Neural cell (in vitro differentiated cells): ENCODE measurements around the gene SCUBE1. TPM values are rescaled to one million over a fixed set of nuclear protein-coding genes. Genes with fewer than 3 reads are reported as not detected.

Experiments used
- H2AFZ ChIP-seq: fragments of 200-600, 300-800 bp; sonication (generic), shearing (Covaris generic); 2 replicates; pipeline ENCODE4 v1.6.0; 2014; ENCODE audit warnings: low read depth, mild to moderate bottlenecking, antibody characterized with exemption, low read length, moderate library complexity
- H3F3A ChIP-seq: fragments of 200-600 bp; shearing (Covaris generic); 2 replicates; pipeline ENCODE4 v1.6.1; 2016; ENCODE audit warnings: mild to moderate bottlenecking, moderate library complexity, mixed read lengths, antibody characterized with exemption, low read length; ENCODE audit not compliant: insufficient read depth, poor library complexity, severe bottlenecking
- H3K27ac ChIP-seq: fragments of 200-600, 300-800 bp; sonication (generic), shearing (Covaris generic); 2 replicates; pipeline ENCODE4 v1.5.1; 2014; ENCODE audit warnings: mild to moderate bottlenecking, low read length, moderate library complexity
- H3K27me3 ChIP-seq: fragments of 300-800, 200-600 bp; sonication (generic), shearing (Covaris generic); 2 replicates; pipeline ENCODE4 v1.6.0; 2014; ENCODE audit warnings: mild to moderate bottlenecking, low read depth, low read length, moderate library complexity; ENCODE audit not compliant: insufficient read depth
- H3K36me3 ChIP-seq: fragments of 300-800, 200-600 bp; sonication (generic), shearing (Covaris generic); 2 replicates; pipeline ENCODE4 v1.5.1; 2014; ENCODE audit warnings: mild to moderate bottlenecking, antibody characterized with exemption, low read length, moderate library complexity; ENCODE audit not compliant: insufficient read depth
- H3K4me2 ChIP-seq: fragments of 300-800, 200-600 bp; sonication (generic), shearing (Covaris generic); 2 replicates; pipeline ENCODE4 v1.6.0; 2014; ENCODE audit warnings: mild to moderate bottlenecking, low read length
- H3K4me3 ChIP-seq: fragments of 300-800, 200-600 bp; sonication (generic), shearing (Covaris generic); 2 replicates; pipeline ENCODE4 v1.5.1; 2014; ENCODE audit warnings: mild to moderate bottlenecking, low read length, moderate library complexity
- H3K79me2 ChIP-seq: fragments of 200-600 bp; shearing (Covaris generic); replicated peaks from 2 replicates; pipeline ENCODE4 v1.6.0; 2014; ENCODE audit warnings: mild to moderate bottlenecking, low read length, moderate library complexity; ENCODE audit not compliant: insufficient read depth
- H3K9ac ChIP-seq: fragments of 300-800, 200-600 bp; sonication (generic), shearing (Covaris generic); 2 replicates; pipeline ENCODE4 v1.6.1; 2016; ENCODE audit warnings: mild to moderate bottlenecking, low read length, mixed read lengths
- H3K9me2 ChIP-seq: fragments of 200-600 bp; shearing (Covaris generic); 2 replicates; pipeline ENCODE4 v1.6.1; 2016; ENCODE audit warnings: mild to moderate bottlenecking, low read length, mixed read lengths; ENCODE audit not compliant: insufficient read depth
- H3K9me3 ChIP-seq: fragments of 200-600, 300-800 bp; sonication (generic), shearing (Covaris generic); 2 replicates; pipeline ENCODE4 v1.6.1; 2016; ENCODE audit warnings: mild to moderate bottlenecking, mixed run types, low read length, moderate library complexity, mixed read lengths
- H4K20me1 ChIP-seq: fragments of 200-600 bp; shearing (Covaris generic); 2 replicates; pipeline ENCODE4 v1.6.1; 2016; ENCODE audit warnings: mild to moderate bottlenecking, mixed run types; ENCODE audit not compliant: insufficient read depth
- EP300 ChIP-seq: fragments of 450-650 bp; conservative IDR thresholded peaks from 2 replicates; pipeline ENCODE4 v1.6.1; 2014; ENCODE audit warnings: antibody characterized with exemption, mild to moderate bottlenecking, moderate library complexity; ENCODE audit not compliant: poor library complexity, severe bottlenecking
- EZH2 ChIP-seq: fragments of 200-600, 300-800 bp; shearing (Covaris generic), sonication (generic); IDR thresholded peaks from 2 replicates; pipeline ENCODE4 v1.6.1; 2014; ENCODE audit warnings: antibody characterized with exemption, low read length, borderline replicate concordance, mild to moderate bottlenecking; ENCODE audit not compliant: insufficient read depth, poor library complexity, severe bottlenecking
- MXI1 ChIP-seq: fragments of 450-650 bp; conservative IDR thresholded peaks from 2 replicates; pipeline ENCODE4 v1.6.1; 2014; ENCODE audit warnings: antibody characterized with exemption, mild to moderate bottlenecking; ENCODE audit not compliant: poor library complexity, severe bottlenecking
- POLR2AphosphoS5 ChIP-seq: IDR thresholded peaks from 2 replicates; pipeline ENCODE4 v1.6.1; 2012
- RAD21 ChIP-seq: fragments of 450-650 bp; conservative IDR thresholded peaks from 2 replicates; pipeline ENCODE4 v1.6.1; 2014; ENCODE audit warnings: antibody characterized with exemption, mild to moderate bottlenecking, moderate library complexity
- SMC3 ChIP-seq: fragments of 450-650 bp; conservative IDR thresholded peaks from 2 replicates; pipeline ENCODE4 v1.6.1; 2014; ENCODE audit warnings: antibody characterized with exemption, mild to moderate bottlenecking, moderate library complexity; ENCODE audit not compliant: poor library complexity
- TAF1 ChIP-seq: IDR thresholded peaks from 2 replicates; pipeline ENCODE4 v1.6.1; 2012; ENCODE audit warnings: low read depth
- polyA plus RNA-seq: library from polyadenylated mRNA; depleted of rRNA; stranded (reverse); fragments of >200 nt; gene quantifications from 2 replicates; pipeline ENCODE4 v1.2.3, GENCODE V29; 2014
- TF ChIP-seq, protein P1 (sequence below): fragments of 450-650 bp; IDR thresholded peaks from 2 replicates; pipeline ENCODE4 v1.5.1; 2014; ENCODE audit warnings: antibody characterized with exemption, mild to moderate bottlenecking, moderate library complexity; ENCODE audit not compliant: poor library complexity, severe bottlenecking
- TF ChIP-seq, protein P2 (sequence below): IDR thresholded peaks from 2 replicates; pipeline ENCODE4 v1.6.1; 2012; ENCODE audit warnings: borderline replicate concordance

Gene SCUBE1
- polyA plus RNA-seq, 1 donor from 2014 or later: 8.4 TPM

DNA sequence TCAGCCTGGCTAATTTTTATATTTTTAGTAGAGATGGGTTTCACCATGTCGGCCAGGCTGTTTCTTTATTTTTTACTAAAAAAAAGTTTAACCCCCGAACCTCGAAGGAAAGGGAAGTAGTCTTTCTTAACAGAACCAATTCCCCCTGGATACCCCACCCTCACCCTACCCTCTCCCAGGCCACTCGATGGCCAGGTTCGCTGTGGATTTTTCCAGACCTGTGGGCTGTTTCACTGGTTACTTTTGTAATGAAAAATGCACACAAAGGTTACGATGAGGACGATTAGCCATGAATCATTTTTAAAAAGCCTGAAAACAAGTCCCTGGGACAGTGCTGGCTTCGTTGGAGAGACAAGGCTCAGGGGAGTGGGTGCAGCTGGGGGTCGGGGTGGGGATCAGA, 189.3 kb downstream of the SCUBE1 start:
- peaks cover 16% of the 10 kb centered on the region for H3K27me3 ChIP-seq
- no peaks in the 10 kb centered on the region for H4K20me1 ChIP-seq
- H3K9ac ChIP-seq: no peak overlapping the region
- no peaks in the 10 kb centered on the region for H3F3A ChIP-seq
- no peak overlapping the region for H3K27ac ChIP-seq
- no peaks in the 10 kb centered on the region for H3K36me3 ChIP-seq
- H3K9me2 ChIP-seq: no peaks in the 10 kb centered on the region
- no peak overlapping the region for H3K4me3 ChIP-seq
- no peaks in the 10 kb centered on the region for H3K79me2 ChIP-seq
- no peaks in the 10 kb centered on the region for H3K9me3 ChIP-seq
- TF ChIP-seq EP300 (no peak), POLR2AphosphoS5 (no peak), SMC3 (no peak), EZH2 (no peak), TAF1 (no peak), RAD21 (no peak), MXI1 (no peak)
- TF ChIP-seq, protein P1, sequence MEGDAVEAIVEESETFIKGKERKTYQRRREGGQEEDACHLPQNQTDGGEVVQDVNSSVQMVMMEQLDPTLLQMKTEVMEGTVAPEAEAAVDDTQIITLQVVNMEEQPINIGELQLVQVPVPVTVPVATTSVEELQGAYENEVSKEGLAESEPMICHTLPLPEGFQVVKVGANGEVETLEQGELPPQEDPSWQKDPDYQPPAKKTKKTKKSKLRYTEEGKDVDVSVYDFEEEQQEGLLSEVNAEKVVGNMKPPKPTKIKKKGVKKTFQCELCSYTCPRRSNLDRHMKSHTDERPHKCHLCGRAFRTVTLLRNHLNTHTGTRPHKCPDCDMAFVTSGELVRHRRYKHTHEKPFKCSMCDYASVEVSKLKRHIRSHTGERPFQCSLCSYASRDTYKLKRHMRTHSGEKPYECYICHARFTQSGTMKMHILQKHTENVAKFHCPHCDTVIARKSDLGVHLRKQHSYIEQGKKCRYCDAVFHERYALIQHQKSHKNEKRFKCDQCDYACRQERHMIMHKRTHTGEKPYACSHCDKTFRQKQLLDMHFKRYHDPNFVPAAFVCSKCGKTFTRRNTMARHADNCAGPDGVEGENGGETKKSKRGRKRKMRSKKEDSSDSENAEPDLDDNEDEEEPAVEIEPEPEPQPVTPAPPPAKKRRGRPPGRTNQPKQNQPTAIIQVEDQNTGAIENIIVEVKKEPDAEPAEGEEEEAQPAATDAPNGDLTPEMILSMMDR: no peak
- TF ChIP-seq, protein P2, sequence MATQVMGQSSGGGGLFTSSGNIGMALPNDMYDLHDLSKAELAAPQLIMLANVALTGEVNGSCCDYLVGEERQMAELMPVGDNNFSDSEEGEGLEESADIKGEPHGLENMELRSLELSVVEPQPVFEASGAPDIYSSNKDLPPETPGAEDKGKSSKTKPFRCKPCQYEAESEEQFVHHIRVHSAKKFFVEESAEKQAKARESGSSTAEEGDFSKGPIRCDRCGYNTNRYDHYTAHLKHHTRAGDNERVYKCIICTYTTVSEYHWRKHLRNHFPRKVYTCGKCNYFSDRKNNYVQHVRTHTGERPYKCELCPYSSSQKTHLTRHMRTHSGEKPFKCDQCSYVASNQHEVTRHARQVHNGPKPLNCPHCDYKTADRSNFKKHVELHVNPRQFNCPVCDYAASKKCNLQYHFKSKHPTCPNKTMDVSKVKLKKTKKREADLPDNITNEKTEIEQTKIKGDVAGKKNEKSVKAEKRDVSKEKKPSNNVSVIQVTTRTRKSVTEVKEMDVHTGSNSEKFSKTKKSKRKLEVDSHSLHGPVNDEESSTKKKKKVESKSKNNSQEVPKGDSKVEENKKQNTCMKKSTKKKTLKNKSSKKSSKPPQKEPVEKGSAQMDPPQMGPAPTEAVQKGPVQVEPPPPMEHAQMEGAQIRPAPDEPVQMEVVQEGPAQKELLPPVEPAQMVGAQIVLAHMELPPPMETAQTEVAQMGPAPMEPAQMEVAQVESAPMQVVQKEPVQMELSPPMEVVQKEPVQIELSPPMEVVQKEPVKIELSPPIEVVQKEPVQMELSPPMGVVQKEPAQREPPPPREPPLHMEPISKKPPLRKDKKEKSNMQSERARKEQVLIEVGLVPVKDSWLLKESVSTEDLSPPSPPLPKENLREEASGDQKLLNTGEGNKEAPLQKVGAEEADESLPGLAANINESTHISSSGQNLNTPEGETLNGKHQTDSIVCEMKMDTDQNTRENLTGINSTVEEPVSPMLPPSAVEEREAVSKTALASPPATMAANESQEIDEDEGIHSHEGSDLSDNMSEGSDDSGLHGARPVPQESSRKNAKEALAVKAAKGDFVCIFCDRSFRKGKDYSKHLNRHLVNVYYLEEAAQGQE: no peak
- no peak overlapping the region for H2AFZ ChIP-seq
- no peak overlapping the region for H3K4me2 ChIP-seq

DNA sequence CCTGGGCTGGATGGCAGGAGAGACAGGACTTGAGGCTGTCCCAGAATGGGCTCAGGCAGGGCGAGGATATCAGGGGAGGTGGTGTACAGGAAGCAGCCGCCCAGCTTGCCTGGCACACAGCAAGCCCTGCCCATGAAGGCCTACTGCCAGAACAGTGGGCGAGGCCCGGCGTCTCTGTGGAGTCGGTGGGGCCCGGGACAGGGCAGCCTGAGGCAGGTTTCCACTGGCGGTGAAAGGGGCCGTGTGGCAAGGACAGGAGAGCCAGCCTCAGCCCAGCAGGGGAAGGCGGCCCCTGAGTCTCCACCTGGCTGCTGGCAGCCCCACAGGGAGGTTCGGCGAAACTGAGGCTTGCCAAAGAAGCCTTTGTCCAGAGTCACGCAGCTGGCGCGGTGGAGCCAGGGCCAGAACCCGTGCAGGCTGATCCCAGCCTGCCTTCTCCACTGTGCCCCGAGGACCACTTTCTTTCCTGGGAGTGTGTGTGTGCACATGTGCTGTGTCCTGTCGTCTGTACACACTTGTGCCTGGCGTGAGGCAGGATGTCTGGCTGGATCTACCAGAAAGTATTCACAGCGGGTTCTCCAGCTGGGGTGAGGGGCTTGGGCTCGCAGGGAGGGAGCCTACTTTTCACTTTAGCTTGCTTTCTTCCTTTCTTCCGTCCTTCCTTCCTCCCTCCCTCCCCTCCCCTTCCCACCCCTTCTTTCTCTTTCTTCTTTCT, 190.7 kb downstream of the SCUBE1 start:
- no peak overlapping the region for H3K27ac ChIP-seq
- H3K4me3 ChIP-seq: no peak overlapping the region

More for the DNA sequence above, 190.7 kb downstream of the SCUBE1 start:
- Histone ChIP-seq H3K79me2 (no peaks in the 10 kb centered on the region), H3F3A (no peaks in the 10 kb centered on the region), H3K4me2 (no peak overlapping the region), H3K36me3 (no peaks in the 10 kb centered on the region), H3K9me2 (no peaks in the 10 kb centered on the region), H3K9me3 (no peaks in the 10 kb centered on the region), H3K27me3 (peaks cover 16% of the 10 kb centered on the region), H4K20me1 (no peaks in the 10 kb centered on the region), H2AFZ (no peak overlapping the region), H3K9ac (no peak overlapping the region)
- TF ChIP-seq TAF1 (no peak), RAD21 (no peak), EP300 (no peak), EZH2 (no peak), POLR2AphosphoS5 (no peak), SMC3 (no peak), MXI1 (no peak)
- TF ChIP-seq, protein P2: no peak
- TF ChIP-seq, protein P1: no peak
